HG03565 (cell line): Measurements from ENCODE around the gene MPRIP.
"Not testable (repeated sequence)": the region's sequence is repeated elsewhere in the genome, so short reads cannot be mapped to it uniquely, and the experiment has no call there.

ENCODE experiments used
- ATAC-seq: cut with Tn5 transposase; IDR thresholded peaks from one replicate; pipeline ENCODE4 v1.9.1; 2021; ENCODE audit warnings: mild to moderate bottlenecking, moderate library complexity; ENCODE audit not compliant: unreplicated experiment

Gene MPRIP

GRCh38 chr17:17013828-17014747 is 28.2 kb upstream of the MPRIP start:
- not testable (repeated sequence) for ATAC-seq

GRCh38 chr17:17014748-17015124 is 27.5 kb upstream of the MPRIP start:
- not testable (repeated sequence) for ATAC-seq

- ATAC-seq = no peak
Observed at GRCh38 chr17:17015230-17015629, 27.0 kb upstream of the MPRIP start.

GRCh38 chr17:17016199-17017197 is 25.8 kb upstream of the MPRIP start:
- not testable (repeated sequence) for ATAC-seq

- ATAC-seq = no peak
Observed at GRCh38 chr17:17017343-17018014, 24.8 kb upstream of the MPRIP start.

- ATAC-seq = no peak
Observed at GRCh38 chr17:17018021-17018441, 24.2 kb upstream of the MPRIP start.

GRCh38 chr17:17018612-17019429 is 23.4 kb upstream of the MPRIP start:
- no peak for ATAC-seq

GRCh38 chr17:17019430-17019762 is 22.9 kb upstream of the MPRIP start:
- ATAC-seq = no peak

GRCh38 chr17:17019891-17020456 is 22.3 kb upstream of the MPRIP start:
- no peak for ATAC-seq

GRCh38 chr17:17020821-17021193 is 21.4 kb upstream of the MPRIP start:
- ATAC-seq = no peak

- ATAC-seq = no peak
Observed at GRCh38 chr17:17021194-17021863, 20.9 kb upstream of the MPRIP start.

GRCh38 chr17:17022011-17022410 is 20.2 kb upstream of the MPRIP start:
- ATAC-seq = no peak

GRCh38 chr17:17022456-17022855 is 19.8 kb upstream of the MPRIP start:
- ATAC-seq = no peak

- no peak for ATAC-seq
Observed at GRCh38 chr17:17024778-17025300, 17.4 kb upstream of the MPRIP start.

- no peak for ATAC-seq
Observed at GRCh38 chr17:17025621-17026020, 16.6 kb upstream of the MPRIP start.

- ATAC-seq = no peak
Observed at GRCh38 chr17:17026163-17026562, 16.1 kb upstream of the MPRIP start.

- no peak for ATAC-seq
Observed at GRCh38 chr17:17027442-17028058, 14.7 kb upstream of the MPRIP start.

- no peak for ATAC-seq
Observed at GRCh38 chr17:17028059-17028877, 14.0 kb upstream of the MPRIP start.
